Measurements from ENCODE around the gene SLC7A1. TPM values are rescaled to one million over a fixed set of nuclear protein-coding genes. Genes with fewer than 3 reads are reported as not detected.

SLC7A1 gene
- total RNA-seq, 2 experiments from 2014 or later: 39.5 to 141 TPM

DNA sequence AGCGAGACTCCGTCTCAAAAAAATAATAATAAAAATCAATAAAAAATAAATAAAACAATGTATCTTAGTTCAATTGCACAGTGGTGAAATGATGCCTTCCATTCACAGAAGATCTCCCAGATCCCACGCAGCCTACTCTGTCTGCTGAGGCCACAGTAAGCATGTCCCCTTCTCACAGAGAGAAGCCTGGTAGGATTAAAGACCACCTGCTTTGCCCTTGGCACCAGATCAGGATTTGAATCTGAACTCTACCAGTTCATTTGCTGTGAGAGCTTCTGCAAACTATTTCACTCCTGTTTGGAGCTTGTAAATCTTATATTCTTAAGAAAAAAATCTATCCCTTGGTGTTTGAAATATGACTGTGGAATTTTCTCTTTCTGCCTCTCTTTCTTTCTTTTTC is 2.2 kb upstream of the SLC7A1 start:
- Histone ChIP-seq H3K4me2 (ENCODE audit: low read length) (no peak overlapping the region), H3K79me2 (ENCODE audit: insufficient read depth, low read depth, low read length) (peaks cover 26% of the 10 kb centered on the region), H3K9me3 (ENCODE audit: low read length) (no peaks in the 10 kb centered on the region), H3K27ac (ENCODE audit: low read depth, low read length, poor library complexity, severe bottlenecking) (no peak overlapping the region), H3K4me1 (ENCODE audit: insufficient read depth, low read length, poor library complexity, severe bottlenecking) (peaks cover 17% of the 10 kb centered on the region), H3K36me3 (ENCODE audit: insufficient read depth, low read length) (peaks cover 20% of the 10 kb centered on the region), H4K20me1 (ENCODE audit: insufficient read depth, low read length) (peaks cover 17% of the 10 kb centered on the region), H2AFZ (ENCODE audit: low read length) (no peak overlapping the region), H3K4me3 (ENCODE audit: low read depth, low read length, poor library complexity, severe bottlenecking) (no peak overlapping the region), H3K9me2 (ENCODE audit: insufficient read depth, low read length) (no peaks in the 10 kb centered on the region)
- BruUV-seq (replicated peaks): no TSS peak
- DNase-seq (ENCODE audit: low spot score): no peak
- intact Hi-C loops (cut with micrococcal nuclease; ENCODE audit: unreplicated experiment): loop anchor here (10.0 kb wide), 2 partner anchors 707 to 1017 kb away; partner anchors contain the start of genes KATNAL1 and USPL1
- TF ChIP-seq, protein P1, sequence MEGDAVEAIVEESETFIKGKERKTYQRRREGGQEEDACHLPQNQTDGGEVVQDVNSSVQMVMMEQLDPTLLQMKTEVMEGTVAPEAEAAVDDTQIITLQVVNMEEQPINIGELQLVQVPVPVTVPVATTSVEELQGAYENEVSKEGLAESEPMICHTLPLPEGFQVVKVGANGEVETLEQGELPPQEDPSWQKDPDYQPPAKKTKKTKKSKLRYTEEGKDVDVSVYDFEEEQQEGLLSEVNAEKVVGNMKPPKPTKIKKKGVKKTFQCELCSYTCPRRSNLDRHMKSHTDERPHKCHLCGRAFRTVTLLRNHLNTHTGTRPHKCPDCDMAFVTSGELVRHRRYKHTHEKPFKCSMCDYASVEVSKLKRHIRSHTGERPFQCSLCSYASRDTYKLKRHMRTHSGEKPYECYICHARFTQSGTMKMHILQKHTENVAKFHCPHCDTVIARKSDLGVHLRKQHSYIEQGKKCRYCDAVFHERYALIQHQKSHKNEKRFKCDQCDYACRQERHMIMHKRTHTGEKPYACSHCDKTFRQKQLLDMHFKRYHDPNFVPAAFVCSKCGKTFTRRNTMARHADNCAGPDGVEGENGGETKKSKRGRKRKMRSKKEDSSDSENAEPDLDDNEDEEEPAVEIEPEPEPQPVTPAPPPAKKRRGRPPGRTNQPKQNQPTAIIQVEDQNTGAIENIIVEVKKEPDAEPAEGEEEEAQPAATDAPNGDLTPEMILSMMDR (conservative IDR thresholded peaks at IDR 0.05; ENCODE audit: low read length): no peak
- no peak for TF ChIP-seq EZH2phosphoT487 (IDR thresholded peaks at IDR 0.05; ENCODE audit: borderline replicate concordance, low read depth, low read length)
- CTCF ChIA-PET (ENCODE audit: unreplicated experiment): no interaction called here
- POLR2A ChIA-PET: interaction anchor here (0.5 kb wide), 1 partner anchor 1198 kb away, joined by 3 read pairs; no protein-coding TSS in a partner anchor

DNA sequence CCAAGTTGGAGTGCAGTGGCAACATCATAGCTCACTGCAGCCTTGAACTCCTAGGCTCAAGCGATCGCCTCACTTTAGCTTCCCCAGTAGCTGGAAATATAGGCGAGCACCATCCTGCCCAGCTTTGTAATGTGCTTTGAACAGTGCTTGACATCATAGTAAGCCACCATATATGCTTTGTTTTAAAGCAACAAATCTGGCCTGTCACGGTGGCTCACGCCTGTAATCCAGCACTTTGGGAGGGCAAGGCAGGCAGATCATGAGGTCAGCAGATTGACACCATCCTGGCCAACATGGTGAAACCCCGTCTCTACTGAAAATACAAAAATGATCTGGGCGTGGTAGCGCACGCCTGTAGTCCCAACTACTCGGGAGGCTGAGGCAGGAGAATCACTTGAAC is 1.8 kb upstream of the SLC7A1 start:
- no peak for TF ChIP-seq EZH2phosphoT487 (IDR thresholded peaks at IDR 0.05; ENCODE audit: borderline replicate concordance, low read depth, low read length)
- TF ChIP-seq, protein P1 (conservative IDR thresholded peaks at IDR 0.05; ENCODE audit: low read length): no peak
- H3K36me3 ChIP-seq (ENCODE audit: insufficient read depth, low read length): peaks cover 25% of the 10 kb centered on the region
- no peak overlapping the region for H3K4me3 ChIP-seq (ENCODE audit: low read depth, low read length, poor library complexity, severe bottlenecking)
- intact Hi-C loops (cut with micrococcal nuclease; ENCODE audit: unreplicated experiment): loop anchor here (10.0 kb wide), 2 partner anchors 708 to 1018 kb away; partner anchors contain the start of genes KATNAL1 and USPL1
- no peak overlapping the region for H3K4me2 ChIP-seq (ENCODE audit: low read length)
- DNase-seq (ENCODE audit: low spot score): no peak
- no peak overlapping the region for H3K27ac ChIP-seq (ENCODE audit: low read depth, low read length, poor library complexity, severe bottlenecking)
- H3K9me2 ChIP-seq (ENCODE audit: insufficient read depth, low read length): no peaks in the 10 kb centered on the region
- peaks cover 21% of the 10 kb centered on the region for H3K4me1 ChIP-seq (ENCODE audit: insufficient read depth, low read length, poor library complexity, severe bottlenecking)
- ChIA-PET POLR2A (interaction anchor here (0.5 to 1.6 kb wide), 3 partner anchors 9 to 1199 kb away, joined by 3 to 7 read pairs (median 4); no protein-coding TSS in a partner anchor), CTCF (ENCODE audit: unreplicated experiment) (no interaction called here)
- H3K9me3 ChIP-seq (ENCODE audit: low read length): no peaks in the 10 kb centered on the region
- no peak overlapping the region for H2AFZ ChIP-seq (ENCODE audit: low read length)
- BruUV-seq (replicated peaks): no TSS peak
- peaks cover 22% of the 10 kb centered on the region for H4K20me1 ChIP-seq (ENCODE audit: insufficient read depth, low read length)
- peaks cover 31% of the 10 kb centered on the region for H3K79me2 ChIP-seq (ENCODE audit: insufficient read depth, low read depth, low read length)

DNA sequence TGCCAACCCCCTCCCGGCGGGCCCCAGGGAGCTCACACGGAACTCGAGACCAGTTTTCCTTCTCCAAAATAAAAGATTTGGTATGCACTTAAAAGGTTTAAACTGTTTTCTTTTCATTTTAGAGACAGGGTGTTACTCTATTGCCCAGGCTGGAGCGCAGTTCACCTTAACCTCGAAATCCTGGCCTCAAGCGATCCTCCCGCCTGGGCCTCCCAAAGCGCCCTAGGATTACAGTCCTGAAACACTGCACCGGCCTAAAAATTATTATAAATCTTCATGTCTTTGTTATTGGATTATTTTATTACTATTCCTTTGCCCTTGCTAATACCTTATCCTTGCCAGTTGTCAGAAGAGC is 553 bp upstream of the SLC7A1 start:
- ChIA-PET POLR2A (interaction anchor here (0.9 to 1.6 kb wide), 3 partner anchors 8 to 53 kb away, joined by 3 to 7 read pairs (median 3); no protein-coding TSS in a partner anchor), CTCF (ENCODE audit: unreplicated experiment) (no interaction called here)
- TF ChIP-seq, protein P1 (conservative IDR thresholded peaks at IDR 0.05; ENCODE audit: low read length): 0 out of 2 replicates have a peak, but pooled peaks have one; percentile 26
- no peak for TF ChIP-seq EZH2phosphoT487 (IDR thresholded peaks at IDR 0.05; ENCODE audit: borderline replicate concordance, low read depth, low read length)
- peak overlapping the region; percentile 68 for H3K4me3 ChIP-seq (ENCODE audit: low read depth, low read length, poor library complexity, severe bottlenecking)
- H4K20me1 ChIP-seq (ENCODE audit: insufficient read depth, low read length): peaks cover 32% of the 10 kb centered on the region
- no peaks in the 10 kb centered on the region for H3K9me2 ChIP-seq (ENCODE audit: insufficient read depth, low read length)
- intact Hi-C loops (cut with micrococcal nuclease; ENCODE audit: unreplicated experiment): loop anchor here (1.0 to 10.0 kb wide), 3 partner anchors 254 to 1019 kb away; partner anchors contain the start of genes KATNAL1, UBL3 and USPL1
- H3K4me2 ChIP-seq (ENCODE audit: low read length): peak overlapping the region; percentile 95
- H3K27ac ChIP-seq (ENCODE audit: low read depth, low read length, poor library complexity, severe bottlenecking): peak overlapping the region; percentile 63
- peaks cover 33% of the 10 kb centered on the region for H3K4me1 ChIP-seq (ENCODE audit: insufficient read depth, low read length, poor library complexity, severe bottlenecking)
- no peaks in the 10 kb centered on the region for H3K9me3 ChIP-seq (ENCODE audit: low read length)
- DNase-seq (ENCODE audit: low spot score): no peak
- H2AFZ ChIP-seq (ENCODE audit: low read length): peak overlapping the region; percentile 95
- BruUV-seq (replicated peaks): no TSS peak
- H3K36me3 ChIP-seq (ENCODE audit: insufficient read depth, low read length): peaks cover 37% of the 10 kb centered on the region
- H3K79me2 ChIP-seq (ENCODE audit: insufficient read depth, low read depth, low read length): peaks cover 43% of the 10 kb centered on the region
